Caco-2 (cell line): ENCODE data around the gene EPM2A. TPM values are rescaled to one million over a fixed set of nuclear protein-coding genes. Genes with fewer than 3 reads are reported as not detected.

Experiments used
- BruUV-seq: library from RNA; stranded (reverse); fragments of 400-500 nt; replicated peaks from 2 replicates; lab custom pipeline; 2021; lab: Mats Ljungman, UMichigan
- CTCF ChIA-PET: fragments of 300-600 bp; sonication (Branson Sonifier 250); formaldehyde crosslinking; loops from one replicate; lab custom pipeline; 2022; ENCODE audit warnings: antibody characterized with exemption; lab: Charles Lee
- POLR2A ChIA-PET: fragments of 300-600 bp; sonication (Branson Sonifier 250); formaldehyde crosslinking; loops from one replicate; lab custom pipeline; 2022; ENCODE audit warnings: antibody characterized with exemption; lab: Charles Lee
- DNase-seq, 2 experiments: peaks; one replicate each; pipeline versions ENCODE4 v3.0.0 to v3.0.0-alpha.2; 2020 to 2022
- H3K27me3 ChIP-seq: replicated peaks from 2 replicates; pipeline ENCODE4 v1.6.0; 2011; ENCODE audit warnings: low read length; ENCODE audit not compliant: control insufficient read depth, insufficient read depth
- H3K36me3 ChIP-seq: 2 replicates; pipeline ENCODE4 v1.5.1; 2011; ENCODE audit warnings: low read length; ENCODE audit not compliant: control insufficient read depth, insufficient read depth
- H3K4me1 ChIP-seq: fragments of 250-450 bp; sonication (Bioruptor Pico); 2 replicates; pipeline ENCODE4 v1.5.1; 2020; ENCODE audit warnings: mild to moderate bottlenecking
- H3K4me3 ChIP-seq: 2 replicates; pipeline ENCODE4 v1.5.1; 2011; ENCODE audit warnings: low read depth, mild to moderate bottlenecking, control low read depth, low read length
- H3K9me3 ChIP-seq: fragments of 250-450 bp; sonication (Bioruptor Pico); 2 replicates; pipeline ENCODE4 v1.5.1; 2020; ENCODE audit warnings: mild to moderate bottlenecking, moderate library complexity
- H3K27ac Mint-ChIP-seq: one replicate; pipeline ENCODE4 v1.8.0; 2022; ENCODE audit warnings: mixed read lengths; ENCODE audit not compliant: unreplicated experiment
- H3K27me3 Mint-ChIP-seq: one replicate; pipeline ENCODE4 v1.8.0; 2022; ENCODE audit warnings: mixed read lengths; ENCODE audit not compliant: insufficient read depth, unreplicated experiment
- H3K36me3 Mint-ChIP-seq: one replicate; pipeline ENCODE4 v1.8.0; 2022; ENCODE audit warnings: mild to moderate bottlenecking, mixed read lengths; ENCODE audit not compliant: insufficient read depth, unreplicated experiment
- H3K4me1 Mint-ChIP-seq: one replicate; pipeline ENCODE4 v1.8.0; 2022; ENCODE audit warnings: low read depth, mixed read lengths; ENCODE audit not compliant: unreplicated experiment
- H3K4me3 Mint-ChIP-seq: one replicate; pipeline ENCODE4 v1.8.0; 2022; ENCODE audit warnings: mild to moderate bottlenecking, moderate library complexity, mixed read lengths; ENCODE audit not compliant: unreplicated experiment
- H3K9me3 Mint-ChIP-seq: one replicate; pipeline ENCODE4 v1.8.0; 2022; ENCODE audit warnings: mixed read lengths; ENCODE audit not compliant: unreplicated experiment
- intact Hi-C: fragments of 100-400 bp; cut with micrococcal nuclease; formaldehyde crosslinking; loops from one replicate; pipeline ENCODE4 v1.10.0; 2022; ENCODE audit not compliant: unreplicated experiment
- total RNA-seq: library from RNA; stranded (reverse); gene quantifications from 2 replicates; pipeline ENCODE4 v1.2.3, GENCODE V29; 2022
- TF ChIP-seq, protein P1 (sequence below), 2 experiments: fragments of 200-600 bp in 1 of 2; IDR thresholded peaks; 1 replicate in 1 of 2; 2 replicates in 1 of 2; pipeline versions ENCODE4 v1.5.1 to v1.8.0; 2011 to 2022; ENCODE audit warnings: antibody characterized with exemption in 1 of 2, control low read depth in 1 of 2, inconsistent platforms in 1 of 2, low read depth in 1 of 2, low read length in 1 of 2, mild to moderate bottlenecking in 1 of 2, moderate library complexity in 1 of 2; ENCODE audit not compliant: insufficient read depth in 1 of 2, severe bottlenecking in 1 of 2, unreplicated experiment in 1 of 2

Gene EPM2A
- total RNA-seq, 1 experiment from 2014 or later: 6.9 TPM

DNA sequence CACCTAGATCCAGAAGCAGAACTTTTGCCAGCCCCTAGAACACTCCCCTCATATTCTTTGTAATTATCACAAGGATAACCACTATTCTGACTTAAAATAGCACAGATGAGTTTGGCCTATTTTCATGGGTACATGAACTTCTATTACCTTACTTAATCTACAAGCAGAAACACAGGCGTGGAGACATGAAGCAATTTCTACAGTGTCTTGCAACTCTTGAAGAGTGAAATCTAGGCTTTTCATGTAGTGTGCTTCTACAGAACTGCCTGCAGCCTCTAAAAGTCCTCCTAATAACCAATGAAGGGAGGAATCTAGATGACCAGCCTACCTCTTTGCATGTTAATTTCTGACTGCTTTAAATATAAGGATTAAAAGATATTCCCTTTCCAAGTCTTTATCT lies 82.7 kb downstream of the EPM2A start:
- ChIA-PET CTCF (no interaction called here), POLR2A (no interaction called here)
- no peaks in the 10 kb centered on the region for H3K9me3 ChIP-seq
- Mint-ChIP-seq H3K27me3 (no peaks in the 10 kb centered on the region), H3K27ac (no peak overlapping the region), H3K9me3 (no peaks in the 10 kb centered on the region), H3K4me3 (no peak overlapping the region), H3K4me1 (no peaks in the 10 kb centered on the region), H3K36me3 (no peaks in the 10 kb centered on the region)
- no peaks in the 10 kb centered on the region for H3K27me3 ChIP-seq
- no peak overlapping the region for H3K4me3 ChIP-seq
- TF ChIP-seq, protein P1, sequence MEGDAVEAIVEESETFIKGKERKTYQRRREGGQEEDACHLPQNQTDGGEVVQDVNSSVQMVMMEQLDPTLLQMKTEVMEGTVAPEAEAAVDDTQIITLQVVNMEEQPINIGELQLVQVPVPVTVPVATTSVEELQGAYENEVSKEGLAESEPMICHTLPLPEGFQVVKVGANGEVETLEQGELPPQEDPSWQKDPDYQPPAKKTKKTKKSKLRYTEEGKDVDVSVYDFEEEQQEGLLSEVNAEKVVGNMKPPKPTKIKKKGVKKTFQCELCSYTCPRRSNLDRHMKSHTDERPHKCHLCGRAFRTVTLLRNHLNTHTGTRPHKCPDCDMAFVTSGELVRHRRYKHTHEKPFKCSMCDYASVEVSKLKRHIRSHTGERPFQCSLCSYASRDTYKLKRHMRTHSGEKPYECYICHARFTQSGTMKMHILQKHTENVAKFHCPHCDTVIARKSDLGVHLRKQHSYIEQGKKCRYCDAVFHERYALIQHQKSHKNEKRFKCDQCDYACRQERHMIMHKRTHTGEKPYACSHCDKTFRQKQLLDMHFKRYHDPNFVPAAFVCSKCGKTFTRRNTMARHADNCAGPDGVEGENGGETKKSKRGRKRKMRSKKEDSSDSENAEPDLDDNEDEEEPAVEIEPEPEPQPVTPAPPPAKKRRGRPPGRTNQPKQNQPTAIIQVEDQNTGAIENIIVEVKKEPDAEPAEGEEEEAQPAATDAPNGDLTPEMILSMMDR (IDR thresholded peaks at IDR 0.05; ENCODE audit: insufficient read depth in 1 of 2, low read depth in 1 of 2, low read length in 1 of 2, severe bottlenecking in 1 of 2, unreplicated experiment in 1 of 2): no peak
- DNase-seq: no peak
- H3K36me3 ChIP-seq: no peaks in the 10 kb centered on the region
- intact Hi-C loops: no loop called here
- H3K4me1 ChIP-seq: no peaks in the 10 kb centered on the region
- BruUV-seq: no TSS peak

DNA sequence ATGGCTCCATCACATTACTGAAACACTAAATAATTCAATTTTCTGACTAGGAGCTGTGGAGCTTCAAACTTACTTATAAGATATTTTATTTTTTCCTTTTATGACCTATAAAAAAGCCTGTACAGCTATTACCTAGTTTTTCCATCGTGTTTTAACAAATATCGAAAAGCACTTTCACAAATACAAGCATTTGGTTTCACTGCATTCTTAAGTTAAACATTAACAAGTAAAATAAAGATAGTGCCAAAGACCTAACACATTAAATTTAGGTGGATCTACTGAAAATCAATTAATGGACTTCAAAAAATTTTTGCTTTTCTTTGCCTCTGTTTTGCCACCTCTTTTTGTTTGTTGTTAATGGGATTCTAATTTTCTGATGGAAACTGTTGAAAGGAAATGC lies 83.3 kb downstream of the EPM2A start:
- no peaks in the 10 kb centered on the region for H3K4me1 Mint-ChIP-seq
- Histone ChIP-seq H3K4me3 (no peak overlapping the region), H3K36me3 (no peaks in the 10 kb centered on the region), H3K9me3 (no peaks in the 10 kb centered on the region), H3K4me1 (no peaks in the 10 kb centered on the region), H3K27me3 (no peaks in the 10 kb centered on the region)
- no peak for DNase-seq
- no peaks in the 10 kb centered on the region for H3K9me3 Mint-ChIP-seq
- no TSS peak for BruUV-seq
- H3K4me3 Mint-ChIP-seq: no peak overlapping the region
- POLR2A ChIA-PET: no interaction called here
- intact Hi-C loops: no loop called here
- no peaks in the 10 kb centered on the region for H3K36me3 Mint-ChIP-seq
- TF ChIP-seq, protein P1 (IDR thresholded peaks at IDR 0.05; ENCODE audit: insufficient read depth in 1 of 2, low read depth in 1 of 2, low read length in 1 of 2, severe bottlenecking in 1 of 2, unreplicated experiment in 1 of 2): no peak
- CTCF ChIA-PET: no interaction called here
- no peaks in the 10 kb centered on the region for H3K27me3 Mint-ChIP-seq
- H3K27ac Mint-ChIP-seq: no peak overlapping the region

DNA sequence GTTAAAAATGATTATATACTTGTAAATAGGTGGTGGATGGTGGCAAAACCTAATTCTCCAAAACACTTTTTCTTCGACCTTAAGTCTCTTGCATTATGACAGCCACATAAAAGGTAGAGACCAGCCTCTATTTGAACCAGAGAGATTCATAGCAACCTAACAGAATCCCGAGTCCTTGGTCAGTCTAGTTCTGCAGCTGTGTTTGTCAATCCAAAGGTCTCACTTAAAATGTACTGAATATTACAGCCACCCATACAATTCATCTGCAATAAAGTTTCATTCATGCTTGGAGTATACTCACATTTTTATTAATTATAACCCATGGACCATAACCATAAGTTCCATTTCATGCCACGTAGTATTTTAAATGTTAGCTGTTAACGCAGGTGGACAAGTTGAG lies 87.2 kb downstream of the EPM2A start:
- H3K27ac Mint-ChIP-seq: no peak overlapping the region
- no peak overlapping the region for H3K4me3 Mint-ChIP-seq
- no peaks in the 10 kb centered on the region for H3K4me1 Mint-ChIP-seq
- H3K36me3 ChIP-seq: no peaks in the 10 kb centered on the region
- no peaks in the 10 kb centered on the region for H3K36me3 Mint-ChIP-seq
- TF ChIP-seq, protein P1 (IDR thresholded peaks at IDR 0.05; ENCODE audit: insufficient read depth in 1 of 2, low read depth in 1 of 2, low read length in 1 of 2, severe bottlenecking in 1 of 2, unreplicated experiment in 1 of 2): no peak
- no peaks in the 10 kb centered on the region for H3K9me3 ChIP-seq
- no peak overlapping the region for H3K4me3 ChIP-seq
- no peaks in the 10 kb centered on the region for H3K4me1 ChIP-seq
- intact Hi-C loops: no loop called here
- CTCF ChIA-PET: interaction anchor here (0.8 kb wide), 1 partner anchor 14 kb away, joined by 3 read pairs; no protein-coding TSS in a partner anchor
- POLR2A ChIA-PET: interaction anchor here (0.5 kb wide), 1 partner anchor 232 kb away, joined by 5 read pairs; no protein-coding TSS in a partner anchor
- H3K9me3 Mint-ChIP-seq: no peaks in the 10 kb centered on the region
- H3K27me3 Mint-ChIP-seq: no peaks in the 10 kb centered on the region
- BruUV-seq: no TSS peak
- no peaks in the 10 kb centered on the region for H3K27me3 ChIP-seq
- no peak for DNase-seq
